Liver (tissue), 3 donors: ENCODE results near the gene PATJ.
A peak's percentile ranks its signal among the peaks of the same experiment; 100 is the strongest.

Experiments
- GABPA ChIP-seq, 2 donors: IDR thresholded peaks in 1 of 2; conservative IDR thresholded peaks in 1 of 2; 2 replicates each; pipeline ENCODE4 v1.6.1; 2016; ENCODE audit warnings: antibody characterized with exemption in 2 of 2, mild to moderate bottlenecking in 1 of 2, moderate library complexity in 1 of 2
- RAD21 ChIP-seq, 2 donors: IDR thresholded peaks; 2 replicates each; pipeline ENCODE4 v1.6.1; 2016; ENCODE audit warnings: antibody characterized with exemption in 2 of 2, mild to moderate bottlenecking in 2 of 2
- TF ChIP-seq, protein P1 (sequence below): IDR thresholded peaks from 2 replicates; pipeline ENCODE4 v1.6.1; 2016; ENCODE audit warnings: antibody characterized with exemption, mild to moderate bottlenecking
- TF ChIP-seq, protein P2 (sequence below): fragments of 150-350 bp; IDR thresholded peaks from 2 replicates; pipeline ENCODE4 v1.5.1; 2017; ENCODE audit warnings: improper control_type of control experiment, low read depth, low read length; ENCODE audit not compliant: missing input control
- donor health status: healthy.
- donor health status: healthy.

DNA sequence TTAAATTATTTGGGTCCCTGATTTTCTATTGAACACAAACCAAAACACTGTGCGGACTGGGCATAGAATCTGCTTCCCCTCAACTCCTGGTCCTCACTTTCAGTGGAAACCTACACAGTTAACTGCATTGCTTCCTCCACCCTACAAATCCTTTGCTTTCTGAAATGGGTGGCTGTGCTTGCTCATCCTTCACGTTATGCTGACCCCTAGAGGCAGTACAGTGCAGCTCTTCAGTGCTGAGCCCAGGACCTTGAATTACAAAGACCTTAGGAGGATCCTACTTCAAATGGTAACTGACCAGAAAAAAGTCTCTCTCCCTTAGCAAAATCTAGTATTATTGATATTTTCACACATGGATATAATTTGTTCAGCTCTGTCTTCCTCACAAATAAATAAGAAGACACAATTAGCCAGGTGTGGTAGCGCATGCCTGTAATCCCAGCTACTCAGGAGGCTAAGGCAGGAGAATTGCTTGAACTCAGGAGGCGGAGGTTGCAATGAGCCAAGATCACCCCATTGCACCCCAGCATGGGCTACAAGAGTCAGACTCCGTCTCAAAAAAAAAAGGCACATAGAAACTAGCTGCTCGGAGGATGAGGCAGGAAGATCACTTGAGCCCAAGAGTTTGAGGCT lies 388.9 kb downstream of the PATJ start:
- TF ChIP-seq RAD21 (IDR thresholded peaks at IDR 0.05) = peak; percentile 63 to 79
- TF ChIP-seq, protein P1, sequence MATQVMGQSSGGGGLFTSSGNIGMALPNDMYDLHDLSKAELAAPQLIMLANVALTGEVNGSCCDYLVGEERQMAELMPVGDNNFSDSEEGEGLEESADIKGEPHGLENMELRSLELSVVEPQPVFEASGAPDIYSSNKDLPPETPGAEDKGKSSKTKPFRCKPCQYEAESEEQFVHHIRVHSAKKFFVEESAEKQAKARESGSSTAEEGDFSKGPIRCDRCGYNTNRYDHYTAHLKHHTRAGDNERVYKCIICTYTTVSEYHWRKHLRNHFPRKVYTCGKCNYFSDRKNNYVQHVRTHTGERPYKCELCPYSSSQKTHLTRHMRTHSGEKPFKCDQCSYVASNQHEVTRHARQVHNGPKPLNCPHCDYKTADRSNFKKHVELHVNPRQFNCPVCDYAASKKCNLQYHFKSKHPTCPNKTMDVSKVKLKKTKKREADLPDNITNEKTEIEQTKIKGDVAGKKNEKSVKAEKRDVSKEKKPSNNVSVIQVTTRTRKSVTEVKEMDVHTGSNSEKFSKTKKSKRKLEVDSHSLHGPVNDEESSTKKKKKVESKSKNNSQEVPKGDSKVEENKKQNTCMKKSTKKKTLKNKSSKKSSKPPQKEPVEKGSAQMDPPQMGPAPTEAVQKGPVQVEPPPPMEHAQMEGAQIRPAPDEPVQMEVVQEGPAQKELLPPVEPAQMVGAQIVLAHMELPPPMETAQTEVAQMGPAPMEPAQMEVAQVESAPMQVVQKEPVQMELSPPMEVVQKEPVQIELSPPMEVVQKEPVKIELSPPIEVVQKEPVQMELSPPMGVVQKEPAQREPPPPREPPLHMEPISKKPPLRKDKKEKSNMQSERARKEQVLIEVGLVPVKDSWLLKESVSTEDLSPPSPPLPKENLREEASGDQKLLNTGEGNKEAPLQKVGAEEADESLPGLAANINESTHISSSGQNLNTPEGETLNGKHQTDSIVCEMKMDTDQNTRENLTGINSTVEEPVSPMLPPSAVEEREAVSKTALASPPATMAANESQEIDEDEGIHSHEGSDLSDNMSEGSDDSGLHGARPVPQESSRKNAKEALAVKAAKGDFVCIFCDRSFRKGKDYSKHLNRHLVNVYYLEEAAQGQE = no peak
- no peak for TF ChIP-seq GABPA (IDR thresholded peaks at IDR 0.05 in 1 of 2, conservative IDR thresholded peaks at IDR 0.05 in 1 of 2)
- TF ChIP-seq, protein P2, sequence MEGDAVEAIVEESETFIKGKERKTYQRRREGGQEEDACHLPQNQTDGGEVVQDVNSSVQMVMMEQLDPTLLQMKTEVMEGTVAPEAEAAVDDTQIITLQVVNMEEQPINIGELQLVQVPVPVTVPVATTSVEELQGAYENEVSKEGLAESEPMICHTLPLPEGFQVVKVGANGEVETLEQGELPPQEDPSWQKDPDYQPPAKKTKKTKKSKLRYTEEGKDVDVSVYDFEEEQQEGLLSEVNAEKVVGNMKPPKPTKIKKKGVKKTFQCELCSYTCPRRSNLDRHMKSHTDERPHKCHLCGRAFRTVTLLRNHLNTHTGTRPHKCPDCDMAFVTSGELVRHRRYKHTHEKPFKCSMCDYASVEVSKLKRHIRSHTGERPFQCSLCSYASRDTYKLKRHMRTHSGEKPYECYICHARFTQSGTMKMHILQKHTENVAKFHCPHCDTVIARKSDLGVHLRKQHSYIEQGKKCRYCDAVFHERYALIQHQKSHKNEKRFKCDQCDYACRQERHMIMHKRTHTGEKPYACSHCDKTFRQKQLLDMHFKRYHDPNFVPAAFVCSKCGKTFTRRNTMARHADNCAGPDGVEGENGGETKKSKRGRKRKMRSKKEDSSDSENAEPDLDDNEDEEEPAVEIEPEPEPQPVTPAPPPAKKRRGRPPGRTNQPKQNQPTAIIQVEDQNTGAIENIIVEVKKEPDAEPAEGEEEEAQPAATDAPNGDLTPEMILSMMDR = peak; percentile 69
